Naive thymus-derived CD4-positive, alpha-beta T cell (primary cell): ENCODE results near the gene INAFM1. TPM values are rescaled to one million over a fixed set of nuclear protein-coding genes. Genes with fewer than 3 reads are reported as not detected.

ENCODE experiments used
- ATAC-seq: fragments of 150-1000 bp; cut with Tn5 transposase; 2 replicates; pipeline ENCODE4 v1.10.0; 2021; ENCODE audit warnings: mild to moderate bottlenecking, moderate library complexity
- CTCF ChIA-PET: fragments of 350-600 bp; sonication (Branson Sonifier 250); formaldehyde crosslinking; loops from one replicate; lab custom pipeline; 2021; ENCODE audit warnings: antibody characterized with exemption; lab: Charles Lee
- POLR2A ChIA-PET: fragments of 350-600 bp; sonication (Branson Sonifier 250); formaldehyde crosslinking; loops from one replicate; lab custom pipeline; 2021; ENCODE audit warnings: antibody characterized with exemption, inconsistent platforms; lab: Charles Lee
- DNase-seq, 9 donors: peaks; one replicate each; pipeline versions ENCODE4 v3.0.0 to v3.0.0-alpha.2; 2020 to 2022; ENCODE audit warnings: mixed read lengths in 1 of 9
- H3K27ac ChIP-seq: one replicate; pipeline ENCODE4 v1.7.0; 2013; ENCODE audit warnings: mild to moderate bottlenecking, low read depth, low read length, moderate library complexity
- H3K27me3 ChIP-seq, 2 donors: one replicate each; pipeline ENCODE4 v1.7.0; 2013; ENCODE audit warnings: low read length in 2 of 2, mild to moderate bottlenecking in 2 of 2, moderate library complexity in 2 of 2; ENCODE audit not compliant: control insufficient read depth in 2 of 2, insufficient read depth in 2 of 2
- H3K36me3 ChIP-seq, 3 experiments: 1 replicate in 2 of 3; 2 replicates in 1 of 3; pipeline ENCODE4 v1.7.0; 2013; ENCODE audit warnings: low read length in 3 of 3, mild to moderate bottlenecking in 3 of 3, moderate library complexity in 1 of 3; ENCODE audit not compliant: insufficient read depth in 3 of 3, control insufficient read depth in 2 of 3
- H3K4me1 ChIP-seq, 2 donors: one replicate each; pipeline ENCODE4 v1.7.0; 2013; ENCODE audit warnings: low read length in 2 of 2, mild to moderate bottlenecking in 2 of 2, moderate library complexity in 1 of 2; ENCODE audit not compliant: control insufficient read depth in 2 of 2, insufficient read depth in 2 of 2
- H3K4me3 ChIP-seq: 2 replicates; pipeline ENCODE4 v1.7.0; 2013; ENCODE audit warnings: mild to moderate bottlenecking, low read length
- H3K9me3 ChIP-seq, 3 experiments: 1 replicate in 2 of 3; 2 replicates in 1 of 3; pipeline ENCODE4 v1.7.0; 2013; ENCODE audit warnings: low read length in 3 of 3; ENCODE audit not compliant: control insufficient read depth in 2 of 3
- H3K27ac Mint-ChIP-seq, 9 donors: one replicate each; pipeline ENCODE4 v1.8.0; 2020 to 2022; ENCODE audit warnings: mixed read lengths in 9 of 9, mild to moderate bottlenecking in 8 of 9, moderate library complexity in 5 of 9, inconsistent platforms in 2 of 9
- H3K27me3 Mint-ChIP-seq, 5 donors: one replicate each; pipeline ENCODE4 v1.8.0; 2021 to 2022; ENCODE audit warnings: mixed read lengths in 5 of 5, mild to moderate bottlenecking in 1 of 5
- H3K36me3 Mint-ChIP-seq, 5 donors: one replicate each; pipeline ENCODE4 v1.8.0; 2020 to 2022; ENCODE audit warnings: mixed read lengths in 5 of 5, mild to moderate bottlenecking in 3 of 5, inconsistent platforms in 1 of 5
- H3K4me1 Mint-ChIP-seq, 7 donors: one replicate each; pipeline ENCODE4 v1.8.0; 2020 to 2022; ENCODE audit warnings: mixed read lengths in 7 of 7, mild to moderate bottlenecking in 3 of 7, inconsistent platforms in 1 of 7
- H3K4me3 Mint-ChIP-seq, 10 donors: one replicate each; pipeline ENCODE4 v1.8.0; 2020 to 2022; ENCODE audit warnings: mild to moderate bottlenecking in 10 of 10, mixed read lengths in 10 of 10, moderate library complexity in 6 of 10, inconsistent platforms in 2 of 10
- H3K9me3 Mint-ChIP-seq, 11 donors: one replicate each; pipeline ENCODE4 v1.8.0; 2020 to 2022; ENCODE audit warnings: mixed read lengths in 11 of 11, mild to moderate bottlenecking in 4 of 11, inconsistent platforms in 1 of 11, moderate library complexity in 1 of 11
- intact Hi-C, 2 donors: fragments of 100-400 bp; cut with micrococcal nuclease; formaldehyde crosslinking; loops; one replicate each; pipeline ENCODE4 v1.15.1; 2023
- polyA plus RNA-seq, 2 donors: library from polyadenylated mRNA; unstranded; fragments of 300-500 nt; fragmentation: Illumina TruSeq; gene quantifications; one replicate each; pipeline ENCODE4 v1.2.3, GENCODE V29; 2021
- total RNA-seq, 6 experiments: library from RNA in 5 of 6; stranded (reverse) in 5 of 6; gene quantifications; 1 replicate in 5 of 6; 2 replicates in 1 of 6; pipeline ENCODE4 v1.2.3 and lab custom pipeline; 2021 to 2026

INAFM1 gene
- total and polyA plus RNA-seq, 7 experiments from 2014 or later = 2.3 to 21.7 (median 14.3) TPM

DNA sequence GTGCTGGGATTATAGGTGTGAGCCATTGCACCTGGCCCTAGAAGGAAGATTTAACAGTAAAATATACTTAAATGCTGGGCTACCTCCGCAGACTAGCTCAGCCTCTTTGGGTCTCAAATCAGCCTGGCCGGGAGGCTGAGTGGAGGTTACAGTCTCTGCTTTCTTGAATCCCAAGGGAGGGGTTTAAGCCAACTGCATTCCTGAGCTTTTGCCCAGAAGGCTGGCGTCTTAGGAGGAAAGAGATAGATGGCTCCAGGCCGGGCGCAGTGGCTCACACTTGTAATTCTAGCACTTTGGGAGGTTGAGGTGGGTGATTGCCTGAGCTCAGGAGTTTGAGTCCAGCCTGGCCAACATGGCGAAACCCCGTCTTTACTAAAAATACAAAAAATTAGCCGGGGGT, 34.4 kb downstream of the INAFM1 start:
- H3K27me3 Mint-ChIP-seq = peaks cover 0 to 30% (median 17%) of the 10 kb centered on the region in 5 donors
- Histone ChIP-seq H3K9me3 (no peaks in the 10 kb centered on the region), H3K4me1 (no peaks in the 10 kb centered on the region), H3K27ac (no peak overlapping the region), H3K4me3 (no peak overlapping the region), H3K36me3 (no peaks in the 10 kb centered on the region), H3K27me3 (no peaks in the 10 kb centered on the region)
- no peak overlapping the region for H3K4me3 Mint-ChIP-seq
- H3K27ac Mint-ChIP-seq = no peak overlapping the region
- no peak for DNase-seq
- H3K9me3 Mint-ChIP-seq = no peaks in the 10 kb centered on the region
- ATAC-seq = no peak
- H3K36me3 Mint-ChIP-seq = peaks cover 0 to 3% (median 0%) of the 10 kb centered on the region in 5 donors
- peaks cover 0 to 7% (median 5%) of the 10 kb centered on the region in 7 donors for H3K4me1 Mint-ChIP-seq
- ChIA-PET POLR2A (interaction anchor here (1.1 kb wide), 1 partner anchor 14 kb away, joined by 3 read pairs; no protein-coding TSS in a partner anchor), CTCF (no interaction called here)
- intact Hi-C loops = no loop called here

DNA sequence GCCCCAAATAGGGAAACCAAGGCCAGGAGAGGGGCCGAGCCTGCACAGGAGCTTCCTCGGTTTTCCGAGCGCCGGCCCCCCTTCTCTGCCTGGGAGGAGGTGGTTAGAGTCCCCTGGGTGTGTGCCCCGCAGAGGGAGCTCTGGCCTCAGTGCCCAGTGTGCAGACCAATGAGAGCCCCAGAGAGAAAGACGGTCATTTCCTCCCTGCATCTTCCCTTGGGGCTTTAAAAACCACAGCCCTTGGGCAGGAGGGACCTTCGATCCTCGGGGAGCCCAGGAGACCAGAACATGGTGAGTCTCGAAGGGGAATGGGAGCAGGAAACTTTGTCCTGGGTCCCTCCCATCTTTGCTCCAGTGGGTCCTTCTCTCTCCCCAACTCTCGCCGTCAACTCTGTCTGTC, 34.9 kb downstream of the INAFM1 start, which contains the start of gene C5AR1:
Gene C5AR1, plus strand, starts transcription at position 254 of the 400 bp plus-strand sequence. Its CDS starts 35 bp downstream, at position 289.
- ATAC-seq = peak; percentile 82
- peak within 1 kb of the TSS in 1 of 10 donors; percentile 49 for H3K4me3 Mint-ChIP-seq
- H3K36me3 Mint-ChIP-seq = peaks cover 0 to 3% (median 0%) of the 10 kb centered on the region in 5 donors
- H3K36me3 ChIP-seq = no peaks in the 10 kb centered on the region
- H3K4me1 ChIP-seq = no peaks in the 10 kb centered on the region
- no peak within 1 kb of the TSS for H3K27ac Mint-ChIP-seq
- intact Hi-C loops = no loop called here
- H3K9me3 ChIP-seq = no peaks in the 10 kb centered on the region
- H3K4me1 Mint-ChIP-seq = peaks cover 0 to 6% (median 5%) of the 10 kb centered on the region in 7 donors
- DNase-seq = no peak
- H3K9me3 Mint-ChIP-seq = no peaks in the 10 kb centered on the region
- no peak within 1 kb of the TSS for H3K4me3 ChIP-seq
- ChIA-PET CTCF (no interaction called here), POLR2A (interaction anchor here (1.1 kb wide), 1 partner anchor 14 kb away, joined by 3 read pairs; no protein-coding TSS in a partner anchor)
- peaks cover 0 to 30% (median 17%) of the 10 kb centered on the region in 5 donors for H3K27me3 Mint-ChIP-seq
- H3K27ac ChIP-seq = no peak within 1 kb of the TSS
- no peaks in the 10 kb centered on the region for H3K27me3 ChIP-seq

DNA sequence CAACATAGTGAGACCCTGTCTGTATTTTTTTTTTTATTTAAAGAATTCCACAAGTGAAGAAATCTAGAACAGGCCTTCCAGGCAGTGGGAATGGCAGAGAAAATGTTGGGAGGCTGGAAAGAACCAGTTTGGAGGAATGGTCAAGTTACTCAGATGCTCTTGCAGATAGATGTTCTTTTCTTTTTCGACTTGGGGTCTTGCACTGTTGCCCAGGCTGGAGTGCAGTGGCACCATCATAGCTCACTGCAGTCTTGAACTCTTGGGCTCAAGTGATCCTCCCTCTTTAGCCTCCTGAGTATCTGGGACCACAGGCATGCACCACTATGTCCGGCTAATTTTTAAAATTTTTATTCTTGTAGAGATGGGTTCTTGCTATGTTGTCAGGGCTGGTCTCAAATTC, 35.6 kb downstream of the INAFM1 start:
- peak overlapping the region in 1 of 10 donors; percentile 49 for H3K4me3 Mint-ChIP-seq

DNA sequence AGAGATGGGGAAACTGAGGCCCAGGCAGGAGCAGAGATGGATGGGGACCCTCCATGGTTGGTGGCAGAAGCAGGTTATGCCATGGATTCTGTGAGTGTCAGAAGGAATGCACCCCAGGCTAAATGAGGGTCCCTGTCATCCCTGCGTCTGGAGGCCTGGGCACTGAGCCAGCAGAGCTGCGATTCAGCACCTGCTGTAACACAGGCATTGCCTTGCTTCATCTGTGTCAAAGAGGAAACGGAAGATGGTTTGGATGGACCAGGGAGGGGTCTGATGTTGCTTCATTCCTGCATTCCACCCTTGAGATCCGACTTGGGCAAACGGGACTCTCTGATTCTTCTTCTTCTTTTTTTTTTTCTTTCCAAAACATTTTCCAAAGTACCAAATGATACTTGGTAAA, 36.1 kb downstream of the INAFM1 start:
- no peaks in the 10 kb centered on the region for H3K27me3 ChIP-seq
- no peaks in the 10 kb centered on the region for H3K36me3 ChIP-seq
- no peaks in the 10 kb centered on the region for H3K9me3 Mint-ChIP-seq
- H3K4me1 Mint-ChIP-seq = peaks cover 0 to 1% (median 0%) of the 10 kb centered on the region in 7 donors
- H3K27me3 Mint-ChIP-seq = peaks cover 0 to 33% (median 20%) of the 10 kb centered on the region in 5 donors
- no peak for DNase-seq
- intact Hi-C loops = no loop called here
- no peak overlapping the region for H3K4me3 Mint-ChIP-seq
- H3K4me3 ChIP-seq = no peak overlapping the region
- ChIA-PET POLR2A (interaction anchor here (0.6 kb wide), 1 partner anchor 33 kb away, joined by 3 read pairs; no protein-coding TSS in a partner anchor), CTCF (no interaction called here)
- H3K4me1 ChIP-seq = no peaks in the 10 kb centered on the region
- no peaks in the 10 kb centered on the region for H3K9me3 ChIP-seq
- H3K36me3 Mint-ChIP-seq = no peaks in the 10 kb centered on the region
- H3K27ac Mint-ChIP-seq = no peak overlapping the region
- H3K27ac ChIP-seq = no peak overlapping the region
- no peak for ATAC-seq

More for the DNA sequence above, 35.6 kb downstream of the INAFM1 start:
- no peak overlapping the region for H3K4me3 ChIP-seq
- Mint-ChIP-seq H3K36me3 (peaks cover 0 to 2% (median 0%) of the 10 kb centered on the region in 5 donors), H3K4me1 (peaks cover 0 to 3% (median 2%) of the 10 kb centered on the region in 7 donors), H3K27me3 (peaks cover 0 to 30% (median 18%) of the 10 kb centered on the region in 5 donors), H3K27ac (no peak overlapping the region), H3K9me3 (no peaks in the 10 kb centered on the region)
- no peaks in the 10 kb centered on the region for H3K9me3 ChIP-seq
- CTCF ChIA-PET = no interaction called here
- no peaks in the 10 kb centered on the region for H3K4me1 ChIP-seq
- H3K27me3 ChIP-seq = no peaks in the 10 kb centered on the region
- POLR2A ChIA-PET = interaction anchor here (0.6 kb wide), 1 partner anchor 33 kb away, joined by 3 read pairs; no protein-coding TSS in a partner anchor
- intact Hi-C loops = no loop called here
- DNase-seq = no peak
- no peak overlapping the region for H3K27ac ChIP-seq
- ATAC-seq = no peak
- H3K36me3 ChIP-seq = no peaks in the 10 kb centered on the region

DNA sequence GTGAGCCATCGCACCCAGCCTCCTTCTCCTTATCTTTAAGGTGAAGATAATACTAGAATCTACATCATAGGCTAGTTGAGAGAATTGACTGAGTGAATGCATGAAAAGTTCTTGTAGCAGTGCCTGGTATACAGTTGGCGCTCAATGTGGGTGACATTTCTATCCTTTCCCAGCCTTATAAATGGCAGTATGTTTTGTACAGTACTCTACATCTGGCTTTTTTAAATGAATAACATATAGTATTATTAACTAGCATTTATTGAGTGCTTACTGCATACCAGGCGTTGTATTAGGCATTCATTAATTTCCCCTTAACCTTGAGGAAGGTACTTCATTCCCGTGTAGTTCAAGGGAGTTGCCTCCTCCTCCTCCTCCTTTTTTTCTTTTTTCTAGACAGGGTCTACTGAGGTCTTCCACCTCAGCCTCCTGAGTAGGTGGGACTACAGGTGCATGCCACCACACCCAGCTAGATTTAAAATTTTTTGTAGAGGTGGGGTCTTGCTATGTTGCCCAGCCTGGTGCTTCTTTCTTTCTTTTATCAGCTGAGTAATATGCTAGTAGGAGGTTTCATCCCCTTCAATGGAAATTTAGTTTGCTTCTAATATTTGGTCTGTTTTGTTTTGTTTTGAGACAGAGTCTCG, 37.8 kb downstream of the INAFM1 start:
- no peaks in the 10 kb centered on the region for H3K4me1 ChIP-seq
- no peak for ATAC-seq
- no peaks in the 10 kb centered on the region for H3K9me3 Mint-ChIP-seq
- intact Hi-C loops = no loop called here
- H3K27me3 Mint-ChIP-seq = peaks cover under 1 to 38% (median 17%) of the 10 kb centered on the region in 5 donors
- no peaks in the 10 kb centered on the region for H3K9me3 ChIP-seq
- peaks cover 0 to 3% (median 0%) of the 10 kb centered on the region in 7 donors for H3K4me1 Mint-ChIP-seq
- no peak overlapping the region for H3K27ac ChIP-seq
- no peaks in the 10 kb centered on the region for H3K36me3 Mint-ChIP-seq
- DNase-seq = no peak
- no peak overlapping the region for H3K4me3 ChIP-seq
- ChIA-PET CTCF (no interaction called here), POLR2A (no interaction called here)
- no peaks in the 10 kb centered on the region for H3K27me3 ChIP-seq
- no peak overlapping the region for H3K27ac Mint-ChIP-seq
- no peaks in the 10 kb centered on the region for H3K36me3 ChIP-seq
- H3K4me3 Mint-ChIP-seq = no peak overlapping the region

DNA sequence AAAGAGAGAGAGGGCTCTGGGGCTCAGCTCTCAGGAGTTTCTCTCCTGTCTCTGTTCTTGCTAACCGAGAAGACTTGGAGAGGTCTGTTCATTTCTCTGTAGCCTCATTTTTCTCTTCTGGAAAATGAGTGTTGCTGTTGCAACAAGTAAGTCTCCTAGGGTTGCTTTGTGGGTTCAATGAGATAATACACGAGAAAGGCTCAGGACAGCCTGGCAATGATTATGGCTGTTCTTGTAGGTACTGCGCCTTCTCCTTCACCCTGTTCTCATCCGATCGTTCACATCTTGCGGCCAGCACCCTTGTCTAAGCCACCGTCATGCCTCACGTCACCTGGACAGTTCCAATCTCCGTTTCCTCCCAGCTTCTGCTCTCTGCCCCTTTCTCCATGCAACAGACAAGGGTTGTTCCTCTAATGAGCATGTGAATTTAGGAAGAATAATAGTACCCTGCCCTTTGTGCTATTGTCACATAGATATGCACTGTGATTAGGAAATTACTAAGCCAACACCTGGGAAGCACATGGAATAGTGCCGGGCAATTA, 39.1 kb downstream of the INAFM1 start:
- ATAC-seq = no peak
- Mint-ChIP-seq H3K4me1 (peaks cover 0 to 3% (median 0%) of the 10 kb centered on the region in 7 donors), H3K9me3 (no peaks in the 10 kb centered on the region), H3K36me3 (no peaks in the 10 kb centered on the region), H3K4me3 (no peak overlapping the region), H3K27ac (no peak overlapping the region), H3K27me3 (peaks cover 2 to 37% (median 21%) of the 10 kb centered on the region in 5 donors)
- intact Hi-C loops = no loop called here
- no peak overlapping the region for H3K27ac ChIP-seq
- no peaks in the 10 kb centered on the region for H3K4me1 ChIP-seq
- H3K36me3 ChIP-seq = no peaks in the 10 kb centered on the region
- ChIA-PET POLR2A (no interaction called here), CTCF (no interaction called here)
- H3K4me3 ChIP-seq = no peak overlapping the region
- no peaks in the 10 kb centered on the region for H3K27me3 ChIP-seq
- no peaks in the 10 kb centered on the region for H3K9me3 ChIP-seq
- no peak for DNase-seq
